ENCODE results near the gene HPGDS.
"Not testable (repeated sequence)": the region's sequence is repeated elsewhere in the genome, so short reads cannot be mapped to it uniquely, and the experiment has no call there.

The HPGDS gene

DNA sequence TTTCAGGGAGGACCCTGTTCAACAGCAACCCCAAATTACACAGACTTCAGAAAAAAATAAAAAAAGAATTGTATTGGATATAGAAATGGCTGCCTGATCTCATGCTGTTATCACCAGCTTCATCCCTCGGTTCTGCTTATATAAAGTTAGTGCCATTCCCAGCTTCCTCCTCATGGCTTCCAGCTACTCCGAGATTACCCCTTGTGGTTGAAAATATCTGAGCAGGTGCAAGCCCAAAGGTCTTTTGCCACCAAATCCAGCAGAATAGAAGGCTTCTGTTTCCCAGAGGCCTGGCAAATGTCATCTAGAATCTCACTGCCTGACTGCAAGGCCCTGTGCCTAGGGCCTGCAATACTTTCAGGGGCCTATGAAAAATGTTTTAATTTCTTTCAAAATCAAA is 13.8 kb upstream of the HPGDS start:
- DNase-seq, result no peak

DNA sequence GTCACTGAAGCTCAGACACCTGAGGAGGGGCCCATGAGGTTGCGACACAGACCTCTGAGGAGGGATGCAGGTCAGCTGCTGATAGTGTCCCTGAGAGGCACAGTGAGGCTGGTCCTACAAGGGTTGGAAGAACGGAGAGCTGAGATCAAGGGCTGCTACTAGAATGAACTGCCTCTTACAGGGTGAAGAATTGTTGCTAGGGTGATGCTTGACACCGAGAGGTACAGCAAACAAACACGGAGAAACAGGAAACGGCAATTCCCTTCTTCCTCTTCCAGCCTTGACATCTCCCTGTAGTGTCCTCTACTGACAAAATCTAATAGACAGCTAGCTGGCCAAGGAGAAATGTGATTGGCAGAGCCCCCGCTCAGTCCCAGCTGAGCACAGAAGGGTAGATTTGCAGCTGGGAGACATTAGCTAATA is 11.8 kb upstream of the HPGDS start:
- DNase-seq, result peak in 3 of 4 experiments; percentile 21 to 55 (median 47)

DNA sequence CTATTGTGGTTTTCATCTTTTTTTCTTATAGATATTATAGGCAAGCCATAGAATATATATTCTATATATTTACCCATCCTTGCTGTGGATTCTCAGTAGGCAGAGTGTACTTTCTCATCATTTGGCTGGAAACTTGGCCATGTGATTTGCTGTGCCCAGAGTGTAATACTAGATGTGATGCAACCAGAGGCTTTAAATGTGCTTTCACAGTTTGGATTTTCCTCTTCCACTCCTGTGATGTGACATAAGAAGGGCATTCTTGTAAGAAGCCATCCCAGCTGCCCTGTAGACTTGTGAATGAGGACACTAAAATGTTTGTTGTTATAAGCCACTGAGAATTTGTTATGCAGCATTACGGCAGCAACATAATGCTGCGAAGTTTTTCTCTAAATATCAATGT is 10.4 kb upstream of the HPGDS start:
- DNase-seq, result peak in 3 of 4 experiments; percentile 27 to 43 (median 38)

DNA sequence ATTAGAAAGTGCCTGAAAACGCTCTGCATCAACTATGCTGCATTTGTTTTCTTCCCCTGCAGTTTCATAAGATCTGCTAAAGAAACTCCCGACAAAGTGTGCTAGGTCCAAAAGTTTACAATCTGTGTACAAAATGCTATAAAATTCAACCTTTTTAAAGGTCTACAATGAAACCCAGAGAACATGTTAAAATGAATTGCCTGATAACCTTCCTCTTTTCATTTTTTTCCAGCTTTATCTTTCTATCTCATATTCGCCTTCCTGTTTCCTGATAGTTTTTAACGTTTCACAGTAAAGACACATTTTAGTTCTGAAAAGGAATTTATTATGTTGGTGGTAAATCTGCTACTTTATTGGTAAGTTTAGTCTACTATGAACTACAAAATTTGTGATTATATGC is 9.5 kb upstream of the HPGDS start:
- DNase-seq, result no peak

DNA sequence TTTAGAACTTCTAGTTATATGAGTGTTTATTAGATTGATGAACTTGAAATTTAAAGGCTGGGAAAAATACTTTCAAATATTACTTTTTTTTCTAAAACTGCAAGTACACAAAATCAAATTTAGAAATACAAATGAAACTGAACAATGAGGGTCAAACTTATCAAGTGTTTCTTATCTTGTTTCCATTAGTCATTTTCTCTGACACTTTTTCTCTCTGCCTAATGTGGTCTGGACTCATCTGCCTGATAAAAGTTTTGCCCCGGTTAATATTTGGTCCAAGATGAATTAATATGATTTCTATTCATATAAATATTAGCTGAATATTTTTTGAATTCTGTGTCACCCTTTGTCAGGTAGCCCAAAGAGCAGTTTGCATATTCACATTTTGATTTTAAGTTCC is 8.7 kb upstream of the HPGDS start:
- DNase-seq, result no peak

DNA sequence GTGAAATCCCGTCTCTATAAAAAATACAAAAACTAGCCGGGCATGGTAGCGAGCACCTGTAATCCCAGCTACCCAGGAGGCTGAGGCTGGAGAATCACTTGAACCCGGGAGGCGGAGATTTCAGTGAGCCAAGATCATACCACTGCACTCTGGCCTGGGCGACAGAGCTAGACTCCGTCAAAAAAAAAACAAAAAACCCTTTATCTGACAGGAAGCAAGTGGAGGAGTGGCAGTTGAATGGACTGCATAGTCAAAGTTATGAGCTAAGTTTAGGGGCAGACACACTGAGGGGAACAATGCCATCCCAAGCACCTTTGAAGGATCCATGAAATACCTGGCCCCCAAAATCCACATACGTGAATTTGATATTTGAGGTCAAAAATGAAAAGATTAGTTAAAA is 7.5 kb upstream of the HPGDS start:
- no peak for DNase-seq

DNA sequence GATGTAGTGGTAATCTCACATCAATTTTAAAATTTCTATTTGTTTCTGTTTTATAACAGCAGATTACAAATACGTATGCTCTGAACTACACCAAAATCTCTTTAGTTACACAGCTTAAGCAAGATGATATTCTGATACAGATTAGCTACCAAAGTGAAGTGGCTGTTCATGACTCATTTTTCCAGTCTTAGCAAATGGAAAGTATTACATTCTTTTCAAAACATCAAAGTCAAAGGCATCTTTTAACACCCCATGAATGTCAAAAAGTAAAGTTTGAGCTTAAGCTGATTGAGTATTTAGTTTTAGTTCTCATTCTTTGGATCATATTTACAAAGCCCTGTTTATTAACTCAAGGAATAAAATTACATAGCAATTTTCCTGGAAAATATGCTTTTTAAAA is 6.6 kb upstream of the HPGDS start:
- peak in 1 of 4 experiments; percentile 27 for DNase-seq

DNA sequence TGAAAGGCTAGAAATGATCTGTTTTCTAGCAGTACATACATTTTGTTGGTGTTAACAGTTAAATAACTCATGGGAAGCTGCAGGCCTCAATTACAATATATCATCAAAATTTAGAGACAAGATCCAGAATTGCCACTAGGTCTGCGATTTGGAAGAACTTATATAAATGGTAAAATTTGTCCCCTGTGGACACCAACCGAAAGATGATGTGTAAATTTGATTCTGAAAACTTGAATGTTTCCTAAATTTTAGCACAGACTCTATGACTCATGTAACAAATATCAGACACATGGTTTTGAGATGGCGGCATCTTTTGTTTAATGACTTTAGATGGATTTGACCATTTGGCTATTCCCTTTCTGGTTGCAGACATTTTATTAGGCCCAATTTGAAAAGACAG is 6.0 kb upstream of the HPGDS start:
- DNase-seq, result no peak

DNA sequence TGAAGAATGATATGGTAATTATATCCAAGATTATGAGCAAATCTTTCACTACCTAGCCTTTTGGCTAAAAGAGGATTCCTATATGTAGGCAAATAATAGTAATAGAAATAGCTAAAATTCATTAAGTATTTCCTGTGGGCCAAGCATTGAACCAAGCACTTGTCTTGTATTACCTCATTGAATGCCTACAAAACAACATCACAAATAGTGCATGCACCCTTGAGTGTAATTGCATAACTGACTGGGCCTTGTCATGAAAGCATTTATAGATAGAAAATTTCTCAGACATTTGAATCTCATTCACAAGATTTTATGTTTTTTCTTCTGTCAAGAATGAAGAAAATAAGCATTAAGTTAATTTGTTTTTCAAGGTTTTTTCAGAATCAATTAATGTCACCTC is 3.9 kb upstream of the HPGDS start:
- peak in 1 of 4 experiments; percentile 32 for DNase-seq

DNA sequence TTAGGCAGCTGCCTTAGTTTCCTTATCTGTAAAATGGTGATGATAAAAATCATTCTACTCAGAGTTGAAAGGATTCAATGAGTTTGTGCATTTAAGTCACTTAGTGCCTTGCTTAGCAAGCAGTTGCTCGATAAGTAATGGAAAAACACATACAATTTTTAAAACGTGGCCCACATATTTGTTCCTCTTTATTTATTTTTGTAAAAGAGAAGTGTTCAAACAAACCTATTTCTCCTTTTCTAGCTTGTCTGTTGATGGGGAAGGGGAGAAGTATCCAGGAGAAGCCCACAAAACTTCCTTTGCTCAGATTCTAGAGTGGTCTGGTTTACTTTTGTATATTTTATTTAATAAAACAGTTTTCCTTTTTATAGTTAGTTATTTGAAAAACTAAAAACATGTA is 3.3 kb upstream of the HPGDS start:
- peak; percentile 15 to 74 (median 51) for DNase-seq

DNA sequence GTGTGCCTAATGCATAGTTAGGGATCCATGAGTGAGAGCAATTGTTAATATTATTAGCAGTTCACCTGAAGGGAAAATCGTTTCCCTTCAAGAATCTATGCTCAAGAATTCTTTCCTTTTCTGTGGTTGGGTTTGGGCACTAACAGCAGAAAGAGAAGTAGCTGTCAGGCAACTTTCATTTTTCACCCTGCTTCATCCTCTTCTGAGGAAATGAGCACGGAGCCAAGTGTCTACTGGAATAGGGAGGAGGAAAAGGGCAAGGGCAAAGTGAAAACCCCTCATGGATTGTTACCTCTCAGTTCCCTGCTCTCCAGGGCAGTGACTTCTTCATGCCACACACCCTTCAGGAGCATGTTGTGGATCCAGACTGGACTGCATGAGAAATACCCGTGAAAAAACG is 2.6 kb upstream of the HPGDS start:
- DNase-seq, result peak; percentile 44 to 74 (median 60)

DNA sequence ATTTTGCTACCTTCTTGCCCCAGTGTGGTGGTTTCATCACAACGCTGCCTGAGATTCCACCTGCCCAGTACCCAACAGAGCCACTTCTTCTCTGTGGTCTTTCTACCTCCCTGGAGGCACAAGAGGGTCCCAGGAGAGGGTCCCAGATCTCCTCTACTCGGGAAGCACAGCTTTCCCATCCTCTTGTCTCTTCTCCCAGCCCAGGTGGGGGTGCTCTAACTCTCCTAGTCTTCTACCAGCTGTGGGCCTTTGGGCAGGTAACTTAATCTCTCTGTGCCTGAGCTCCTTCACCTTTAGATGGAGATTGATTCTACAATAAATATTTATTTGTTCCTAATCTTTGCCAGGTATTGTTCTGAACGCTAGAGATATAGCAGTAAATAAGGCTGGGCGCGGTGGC is 1.8 kb upstream of the HPGDS start:
- DNase-seq, result no peak

DNA sequence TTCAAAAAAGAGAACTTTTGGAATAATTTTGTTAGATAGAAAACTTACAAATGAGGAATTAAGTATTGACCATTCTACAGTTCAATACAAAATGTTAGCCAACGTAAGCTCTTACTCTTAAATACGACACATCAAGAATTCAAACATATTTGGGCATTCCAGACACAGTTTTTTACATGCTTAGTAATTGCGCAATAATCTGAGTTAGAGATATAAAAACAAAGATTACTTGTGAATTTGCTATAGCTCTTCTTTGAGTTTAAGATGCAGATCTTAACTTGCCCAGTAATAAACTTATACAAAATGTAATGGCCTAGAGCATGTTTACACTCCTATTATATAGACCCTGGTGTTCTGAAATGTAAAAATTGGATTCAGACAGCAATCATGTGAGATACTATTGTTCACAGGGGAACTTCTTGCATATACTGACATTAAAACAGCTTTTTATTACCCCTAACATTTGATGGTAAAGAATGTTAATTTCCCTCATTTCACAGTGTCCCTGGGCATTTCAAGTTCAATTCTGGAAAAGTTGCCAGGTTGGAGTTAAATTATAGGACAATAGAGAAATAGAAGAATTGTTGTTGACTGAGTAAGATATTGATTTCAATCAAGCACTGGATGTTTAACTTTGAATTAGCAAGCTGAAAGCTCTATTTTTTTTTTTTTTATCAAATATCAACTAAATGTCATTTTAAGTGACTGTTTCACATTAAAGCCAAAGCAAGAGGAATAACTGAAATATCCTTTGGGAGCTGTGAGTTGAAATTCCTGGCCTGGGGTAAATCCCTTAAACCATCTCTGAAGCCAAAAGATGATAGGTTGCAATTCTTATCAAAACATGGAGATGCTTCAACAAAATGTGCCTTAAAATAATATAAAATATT is 910 bp downstream of the HPGDS start:
- DNase-seq, result no peak

DNA sequence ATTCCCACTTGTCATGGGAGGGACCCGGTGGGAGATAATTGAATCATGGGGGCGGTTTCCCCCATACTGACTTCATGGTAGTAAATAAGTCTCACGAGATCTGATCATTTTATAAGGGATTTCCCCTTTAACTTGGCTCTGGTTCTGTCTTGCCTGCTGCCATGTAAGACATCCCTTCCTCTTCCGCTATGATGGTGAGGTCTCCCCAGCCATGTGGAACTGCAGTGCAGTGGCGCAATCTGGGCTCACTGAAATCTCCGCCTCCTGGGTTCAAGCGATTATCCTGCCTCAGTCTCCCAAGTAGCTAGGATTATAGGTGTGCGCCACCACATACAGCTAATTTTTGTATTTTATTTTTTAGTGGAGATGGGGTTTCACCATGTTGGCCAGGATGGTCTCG is 2.9 kb downstream of the HPGDS start:
- DNase-seq, result peak; percentile 32 to 70 (median 59)

DNA sequence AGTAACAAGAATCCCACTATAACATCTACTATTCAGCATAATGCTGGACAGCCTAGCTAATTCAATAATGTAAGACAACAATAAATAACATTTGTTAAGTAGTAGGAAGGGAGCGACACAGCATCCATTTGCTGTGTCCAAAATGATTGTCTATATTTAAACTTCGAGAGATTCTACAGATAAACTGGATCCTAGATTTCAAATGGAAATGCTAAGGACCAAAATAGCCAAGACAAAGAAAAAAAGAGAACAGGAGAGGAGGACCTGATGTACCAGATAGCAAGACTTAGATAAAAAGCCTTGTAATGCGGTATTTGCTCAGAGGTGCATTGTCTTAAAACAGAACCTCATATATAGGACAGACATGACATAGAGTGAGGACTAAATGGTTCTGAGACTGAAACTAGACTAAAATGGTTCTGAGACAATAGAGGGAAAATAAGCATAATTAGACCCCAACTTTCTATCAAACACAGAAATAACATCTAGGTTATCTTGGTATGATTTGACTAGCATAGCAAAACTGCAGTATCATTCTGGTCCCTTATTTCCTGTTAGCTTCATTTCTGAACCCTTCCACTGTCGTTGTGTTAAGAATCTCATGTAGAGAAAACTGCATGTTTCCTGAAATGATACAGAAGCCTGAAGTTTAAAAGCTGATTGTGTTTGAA is 3.8 kb downstream of the HPGDS start:
- no peak for DNase-seq

DNA sequence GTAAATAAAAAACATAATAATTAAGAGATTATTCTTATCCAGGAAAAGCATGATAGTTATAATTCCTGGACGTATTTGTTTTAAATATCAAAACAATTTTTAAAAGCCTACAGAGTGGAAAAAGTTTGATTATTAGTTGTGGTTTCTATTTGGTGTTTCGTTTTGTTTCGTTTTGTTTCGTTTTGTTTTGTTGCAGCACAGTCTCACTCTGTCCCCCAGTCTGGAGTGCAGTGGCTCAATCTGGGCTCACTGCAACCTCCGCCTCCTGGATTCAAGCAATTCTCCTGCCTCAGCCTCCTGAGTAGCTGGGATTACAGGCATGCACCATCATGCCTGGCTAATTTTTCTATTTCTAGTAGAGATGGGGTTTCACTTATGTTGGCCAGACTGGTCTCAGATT is 5.8 kb downstream of the HPGDS start:
- not testable (repeated sequence) for DNase-seq

DNA sequence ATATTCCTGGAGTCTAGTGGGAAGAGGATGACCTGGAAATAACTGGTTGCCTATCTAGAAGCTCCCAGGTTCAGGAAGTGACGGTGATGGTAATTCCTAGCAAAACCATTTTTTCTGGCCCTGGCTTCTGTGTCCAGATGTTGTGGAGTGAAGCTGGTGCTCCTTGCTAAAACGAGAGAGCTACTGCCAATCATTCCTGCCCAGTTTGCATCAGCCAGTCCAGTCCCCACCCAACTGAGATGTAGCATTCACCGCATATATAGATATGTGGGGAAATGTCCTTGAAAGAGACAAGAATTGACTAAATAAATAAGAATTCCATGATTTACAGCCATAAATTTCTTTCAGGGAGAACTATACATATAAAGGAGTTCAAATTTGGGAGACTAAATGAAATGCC is 6.3 kb downstream of the HPGDS start:
- no peak for DNase-seq

DNA sequence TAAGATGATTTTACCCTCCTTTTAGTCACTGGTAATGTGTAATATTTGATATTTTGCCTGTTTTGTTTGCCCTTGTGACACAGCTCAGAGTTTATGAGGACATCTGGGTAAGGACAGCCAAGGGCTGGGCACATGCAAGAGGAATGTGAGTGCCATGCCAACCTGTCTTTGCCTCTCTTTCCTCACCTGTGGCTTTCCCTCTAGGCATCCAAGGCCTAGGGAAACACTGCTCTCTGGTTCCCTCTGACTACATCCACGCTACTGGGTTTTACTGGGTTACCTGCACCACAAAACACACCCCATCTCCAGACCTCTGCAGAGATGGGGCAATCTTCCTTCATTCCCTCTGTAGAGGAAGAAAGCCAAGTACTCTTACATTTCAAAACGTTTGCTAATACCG is 7.7 kb downstream of the HPGDS start:
- DNase-seq, result no peak

DNA sequence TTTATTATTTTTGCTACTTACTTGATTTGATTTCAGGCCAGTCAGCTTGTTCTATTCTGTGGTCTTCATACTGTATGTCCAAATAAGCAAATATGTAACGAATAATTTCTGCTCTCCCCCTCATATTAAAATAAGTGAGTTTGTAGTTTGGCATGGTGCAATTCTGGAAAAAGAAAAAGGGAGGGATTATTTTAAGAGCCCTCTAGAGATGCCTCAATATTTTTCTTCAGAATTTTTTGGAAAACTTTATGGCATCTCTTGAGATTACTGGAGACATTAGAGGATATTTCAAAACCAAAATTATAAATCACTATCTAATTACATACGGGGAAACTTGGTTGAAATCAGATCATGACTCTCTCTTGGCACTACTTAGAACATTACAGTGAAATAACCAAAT is 8.2 kb downstream of the HPGDS start:
- no peak for DNase-seq

DNA sequence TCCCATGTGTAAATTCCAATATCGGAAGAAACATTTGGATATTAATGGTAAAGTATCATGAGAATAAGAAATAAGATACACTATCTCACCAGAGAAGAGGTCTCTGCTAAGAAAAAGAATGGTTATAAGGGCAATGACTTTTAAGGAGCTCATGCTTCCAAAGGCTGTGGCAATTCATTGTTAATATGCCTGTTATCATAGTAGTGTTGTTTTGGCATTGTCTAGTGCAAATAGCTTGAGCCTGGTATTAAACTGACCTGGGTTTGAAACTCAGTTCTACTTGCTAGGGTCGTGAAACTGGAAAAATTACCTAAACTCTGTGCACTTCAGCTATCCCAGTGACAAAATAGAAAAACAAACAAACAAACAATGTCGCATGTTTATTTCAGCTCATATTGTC is 8.8 kb downstream of the HPGDS start:
- no peak for DNase-seq

DNA sequence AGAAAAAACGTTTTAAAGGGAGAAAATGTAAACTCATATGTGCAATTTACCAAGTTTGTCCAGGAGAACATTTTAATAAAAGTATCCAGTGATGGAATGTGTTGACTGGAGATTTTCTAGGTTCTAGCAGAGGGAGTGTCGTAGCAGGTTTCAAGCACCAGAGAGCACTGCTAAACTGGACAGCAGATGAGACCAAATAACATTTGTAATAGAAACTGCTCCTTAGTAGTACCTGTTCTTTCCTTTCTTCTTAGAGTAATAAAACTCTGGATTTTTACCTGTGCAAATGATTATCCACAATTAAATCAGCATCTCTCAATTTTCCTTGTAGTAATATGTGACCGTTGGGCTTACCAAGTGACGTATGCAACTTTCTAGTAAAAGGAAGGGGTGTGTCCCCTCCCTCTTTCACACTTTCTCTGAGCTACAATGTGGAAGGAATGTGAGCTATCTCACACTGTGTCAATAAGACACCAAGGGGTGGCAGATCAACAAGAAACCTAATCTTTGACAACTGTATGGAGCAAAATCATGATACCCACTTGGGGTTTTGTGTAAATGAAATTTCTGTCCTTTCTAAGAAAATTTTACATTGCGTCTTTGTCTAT is 9.5 kb downstream of the HPGDS start:
- DNase-seq, result peak in 3 of 4 experiments; percentile 25 to 42 (median 26)

DNA sequence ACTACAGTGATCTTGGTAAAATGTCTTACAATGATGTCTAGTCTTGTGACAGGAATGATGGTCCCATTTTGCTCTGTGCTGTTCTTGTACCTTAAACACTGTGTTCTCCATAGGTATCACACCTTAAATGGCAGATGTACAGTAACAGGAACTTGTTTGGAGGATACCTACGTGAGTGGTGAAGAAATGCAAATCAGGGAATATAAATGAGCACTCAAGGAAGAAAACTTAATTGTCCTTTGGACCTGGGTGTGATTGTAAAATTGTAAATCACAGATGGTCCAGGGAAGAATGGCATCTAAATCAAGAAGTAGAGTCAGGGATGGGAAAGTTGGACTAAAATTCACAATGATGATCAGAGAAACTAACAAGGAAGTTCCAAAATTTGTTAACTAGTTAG is 12.7 kb downstream of the HPGDS start:
- no peak for DNase-seq

DNA sequence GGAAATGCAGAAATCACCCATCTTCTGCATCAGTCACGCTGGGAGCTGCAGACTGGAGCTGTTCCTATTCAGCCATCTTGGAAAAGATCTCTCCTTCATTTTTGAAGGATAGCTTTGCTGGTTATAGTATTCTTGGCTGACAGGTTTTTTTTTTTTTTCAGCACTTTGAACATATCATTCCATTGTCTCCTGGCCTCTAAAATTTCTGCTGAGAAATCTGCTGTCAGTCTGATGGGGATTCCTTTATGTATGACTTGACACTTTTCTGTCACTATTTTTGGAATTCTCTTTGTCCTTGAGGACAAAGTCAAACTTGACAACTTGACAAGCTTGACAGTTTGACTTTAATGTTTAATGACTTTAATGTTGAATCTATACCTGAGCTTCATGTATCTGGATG is 16.8 kb downstream of the HPGDS start:
- no peak for DNase-seq

DNA sequence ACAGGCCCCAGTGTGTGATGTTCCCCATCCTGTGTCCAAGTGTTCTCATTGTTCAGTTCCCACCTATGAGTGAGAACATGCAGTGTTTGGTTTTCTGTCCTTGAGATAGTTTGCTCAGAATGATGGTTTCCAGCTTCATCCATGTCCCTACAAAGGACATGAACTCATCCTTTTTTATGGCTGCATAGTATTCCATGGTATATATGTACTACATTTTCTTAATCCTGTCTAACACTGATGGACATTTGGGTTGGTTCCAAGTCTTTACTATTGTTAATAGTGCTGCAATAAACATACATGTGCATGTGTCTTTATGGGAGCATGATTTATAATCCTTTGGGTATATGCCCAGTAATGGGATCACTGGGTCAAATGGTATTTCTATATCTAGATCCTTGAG is 22.7 kb downstream of the HPGDS start:
- DNase-seq, result not testable (repeated sequence)
